HepG2 (cell line): ENCODE results near the gene RRP12. TPM values are rescaled to one million over a fixed set of nuclear protein-coding genes. Genes with fewer than 3 reads are reported as not detected.
A peak's percentile ranks its signal among the peaks of the same experiment; 100 is the strongest.

Experiments
- CBX2 ChIP-seq, 2 experiments: fragments of 200-600 bp in 1 of 2; sonication (generic); formaldehyde crosslinking in 1 of 2; IDR thresholded peaks; 2 replicates each; pipeline versions ENCODE4 v1.7.0 to v1.8.1; 2018 to 2022; ENCODE audit warnings: low read depth in 2 of 2, low read length in 1 of 2, mild to moderate bottlenecking in 1 of 2, missing genetic modification reagents in 1 of 2
- CHD4 ChIP-seq: fragments of 200-600 bp; sonication (generic); IDR thresholded peaks from 2 replicates; pipeline ENCODE4 v1.7.0; 2017; ENCODE audit warnings: mild to moderate bottlenecking, low read length, borderline replicate concordance
- HHEX ChIP-seq: IDR thresholded peaks from 2 replicates; pipeline ENCODE4 v1.6.1; 2016; ENCODE audit warnings: control low read depth
- KIAA2018 ChIP-seq: sonication (generic); formaldehyde crosslinking; IDR thresholded peaks from 2 replicates; pipeline ENCODE4 v1.5.0; 2020; ENCODE audit warnings: mild to moderate bottlenecking, missing genetic modification reagents, borderline replicate concordance
- MIER2 ChIP-seq: IDR thresholded peaks from 2 replicates; pipeline ENCODE4 v1.6.1; 2016; ENCODE audit warnings: missing biosample characterization, missing genetic modification reagents
- MXD3 ChIP-seq: IDR thresholded peaks from 2 replicates; pipeline ENCODE4 v1.6.1; 2016; ENCODE audit warnings: mild to moderate bottlenecking, missing biosample characterization, missing genetic modification reagents
- MYNN ChIP-seq: sonication (generic); formaldehyde crosslinking; IDR thresholded peaks from 2 replicates; pipeline ENCODE4 v1.4.0; 2020; ENCODE audit warnings: mild to moderate bottlenecking, low read depth, missing genetic modification reagents
- NFAT5 ChIP-seq: sonication (generic); formaldehyde crosslinking; IDR thresholded peaks from 2 replicates; pipeline ENCODE4 v1.4.0; 2020; ENCODE audit warnings: missing genetic modification reagents
- PPARG ChIP-seq: conservative IDR thresholded peaks from 2 replicates; pipeline ENCODE4 v1.6.1; 2016; ENCODE audit warnings: missing biosample characterization, missing genetic modification reagents
- RARA ChIP-seq: IDR thresholded peaks from 2 replicates; pipeline ENCODE4 v1.6.1; 2016; ENCODE audit warnings: missing genetic modification reagents, missing compliant biosample characterization
- RBFOX2 ChIP-seq: fragments of 200-400 bp; formaldehyde crosslinking; IDR thresholded peaks from 2 replicates; pipeline ENCODE4 v1.6.1; 2017; ENCODE audit warnings: low read depth, mild to moderate bottlenecking, low read length
- ZNF225 ChIP-seq: sonication (generic); formaldehyde crosslinking; IDR thresholded peaks from 2 replicates; pipeline ENCODE4 v1.4.0; 2020; ENCODE audit warnings: mild to moderate bottlenecking, missing genetic modification reagents
- ZNF563 ChIP-seq: sonication (generic); formaldehyde crosslinking; IDR thresholded peaks from 2 replicates; pipeline ENCODE4 v1.8.0; 2022; ENCODE audit warnings: mild to moderate bottlenecking, moderate library complexity, missing genetic modification reagents
- ZSCAN30 ChIP-seq: sonication (generic); formaldehyde crosslinking; IDR thresholded peaks from 2 replicates; pipeline ENCODE4 v1.5.0; 2020; ENCODE audit warnings: mild to moderate bottlenecking, missing genetic modification reagents
- polyA plus RNA-seq, 8 experiments: library from polyadenylated mRNA; depleted of rRNA in 3 of 8; stranded (reverse) in 7 of 8; unstranded in 1 of 8; fragments of >200 nt; fragmentation: Illumina TruSeq in 4 of 8; extraction: Trizol in 4 of 8; gene quantifications; 2 replicates each; pipeline versions ENCODE4 v1.2.1 to v1.2.3, GENCODE V29; 2011 to 2016; ENCODE audit warnings: low read depth in 4 of 8, missing spikeins in 1 of 8, mixed read lengths in 1 of 8; ENCODE audit not compliant: insufficient read depth in 1 of 8
- total RNA-seq, 5 experiments: library from RNA; depleted of rRNA; stranded (reverse); fragments of >200 nt; fragmentation: Illumina TruSeq; extraction: Trizol; gene quantifications; 2 replicates each; pipeline ENCODE4 v1.2.3, GENCODE V29; 2016; ENCODE audit warnings: low read depth in 1 of 5

The RRP12 gene
- total and polyA plus RNA-seq, 2 of the 13 experiments (the other 11 are each of a cell fraction or from before 2014, with no cell fraction given): 13.2 to 39.4 TPM

DNA sequence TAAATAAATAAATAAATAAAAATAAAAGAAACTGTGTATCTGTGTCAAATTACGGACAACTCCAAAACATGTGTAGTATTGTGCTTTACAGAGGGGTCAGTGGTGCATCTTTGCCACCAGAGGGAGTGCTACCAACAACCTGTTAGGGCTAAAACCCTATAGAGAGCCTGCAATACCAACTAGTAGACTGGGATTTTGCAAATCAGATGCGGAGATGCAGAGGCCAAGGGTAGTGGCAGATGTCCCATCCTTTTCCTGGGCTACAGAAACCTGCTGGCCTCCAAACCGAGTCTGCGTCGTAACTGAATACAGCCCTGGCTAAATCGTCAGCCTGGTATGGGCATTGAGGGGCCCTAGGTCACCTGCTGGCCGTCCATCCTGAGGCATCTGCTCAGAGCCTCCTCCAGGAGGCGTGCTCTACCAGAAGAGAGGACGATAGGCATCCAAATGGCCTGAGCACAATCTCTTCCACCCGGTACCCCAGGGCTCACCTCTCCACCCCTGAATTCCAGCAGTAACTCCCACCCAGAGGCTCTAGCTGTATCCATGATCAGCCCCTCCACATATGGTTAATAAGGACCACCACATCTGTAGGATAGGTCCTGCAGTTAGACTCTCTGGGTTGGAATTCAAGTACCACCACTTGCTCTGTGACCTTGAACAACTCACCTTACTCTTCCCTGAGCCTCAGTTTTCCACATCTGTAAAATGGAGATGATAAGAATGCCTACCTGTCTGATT, 6.2 kb upstream of the RRP12 start (continued):
- TF ChIP-seq NFAT5 (no peak), ZNF225 (CRISPR knock-in tag) (no peak), RBFOX2 (no peak), CBX2 (IDR thresholded peaks at IDR 0.05; ENCODE audit: low read depth, low read length) (no peak), CBX2 (CRISPR knock-in tag; IDR thresholded peaks at IDR 0.05; ENCODE audit: low read depth) (no peak), MYNN (CRISPR knock-in tag) (no peak), PPARG (CRISPR knock-in tag) (peak; percentile 25; the same call in 1 of the 2 replicates), HHEX (CRISPR knock-in tag) (no peak), KIAA2018 (CRISPR knock-in tag) (no peak), MIER2 (CRISPR knock-in tag) (peak; percentile 49; the same call in 1 of the 2 replicates), ZSCAN30 (CRISPR knock-in tag) (no peak), MXD3 (CRISPR knock-in tag) (0 out of 2 replicates have a peak, but pooled peaks have one; percentile 23), RARA (peak; percentile 49; the same call in 1 of the 2 replicates), CHD4 (peak; percentile 100), ZNF563 (CRISPR knock-in tag) (no peak)
